ENCODE results near the gene RNF213.
"Not testable (repeated sequence)": the region's sequence is repeated elsewhere in the genome, so short reads cannot be mapped to it uniquely, and the experiment has no call there.

RNF213 gene

GRCh38 chr17:80297996-80298560 lies 37.4 kb downstream of the RNF213 start:
- no peak for DNase-seq

GRCh38 chr17:80299350-80300100 lies 38.9 kb downstream of the RNF213 start:
- DNase-seq, result not testable (repeated sequence)

GRCh38 chr17:80300756-80301155 lies 40.1 kb downstream of the RNF213 start:
- not testable (repeated sequence) for DNase-seq

- no peak for DNase-seq
Measured at GRCh38 chr17:80303824-80304223, 43.2 kb downstream of the RNF213 start.

GRCh38 chr17:80307994-80308691 lies 47.5 kb downstream of the RNF213 start:
- DNase-seq, result no peak

GRCh38 chr17:80308692-80309517 lies 48.3 kb downstream of the RNF213 start:
- DNase-seq, result no peak

- no peak for DNase-seq
Measured at GRCh38 chr17:80311216-80311827, 50.7 kb downstream of the RNF213 start.

GRCh38 chr17:80312621-80313135 lies 52.0 kb downstream of the RNF213 start:
- no peak for DNase-seq

- no peak for DNase-seq
Measured at GRCh38 chr17:80313160-80313829, 52.6 kb downstream of the RNF213 start.

GRCh38 chr17:80313946-80314345 lies 53.3 kb downstream of the RNF213 start:
- DNase-seq, result not testable (repeated sequence)

- no peak for DNase-seq
Measured at GRCh38 chr17:80315517-80316182, 55.0 kb downstream of the RNF213 start.

GRCh38 chr17:80316431-80316830 lies 55.8 kb downstream of the RNF213 start:
- no peak for DNase-seq

GRCh38 chr17:80316927-80317705 lies 56.5 kb downstream of the RNF213 start:
- no peak for DNase-seq

GRCh38 chr17:80317706-80317980 lies 57.0 kb downstream of the RNF213 start:
- no peak for DNase-seq

GRCh38 chr17:80318166-80318565 lies 57.5 kb downstream of the RNF213 start:
- no peak for DNase-seq

- no peak for DNase-seq
Measured at GRCh38 chr17:80319262-80319998, 58.8 kb downstream of the RNF213 start.

- no peak for DNase-seq
Measured at GRCh38 chr17:80319999-80320344, 59.3 kb downstream of the RNF213 start.

GRCh38 chr17:80320496-80320895 lies 59.8 kb downstream of the RNF213 start:
- no peak for DNase-seq

- DNase-seq, result no peak
Measured at GRCh38 chr17:80322864-80323263, 62.2 kb downstream of the RNF213 start.

- DNase-seq, result no peak
Measured at GRCh38 chr17:80323982-80324381, 63.3 kb downstream of the RNF213 start.

All from NK-92 treated with Interleukin-12 subunit alpha and Interleukin-12 subunit beta, amount 100 ng/mL, for 24 hours (cell line).